GM12892 (cell line): ENCODE data around the gene FOXD4.
"Not testable (repeated sequence)": the region's sequence is repeated elsewhere in the genome, so short reads cannot be mapped to it uniquely, and the experiment has no call there.

Experiments used
- POLR2A ChIP-seq: IDR thresholded peaks from 2 replicates; pipeline ENCODE4 v1.6.1; 2011; ENCODE audit warnings: low read depth, low read length, control low read depth
- POLR2AphosphoS5 ChIP-seq: IDR thresholded peaks from 2 replicates; pipeline ENCODE4 v1.6.1; 2011; ENCODE audit warnings: low read depth, low read length, control low read depth
- TAF1 ChIP-seq: IDR thresholded peaks from 2 replicates; pipeline ENCODE4 v1.6.1; 2011; ENCODE audit warnings: low read depth, mild to moderate bottlenecking, control low read depth, low read length, borderline replicate concordance

DNA sequence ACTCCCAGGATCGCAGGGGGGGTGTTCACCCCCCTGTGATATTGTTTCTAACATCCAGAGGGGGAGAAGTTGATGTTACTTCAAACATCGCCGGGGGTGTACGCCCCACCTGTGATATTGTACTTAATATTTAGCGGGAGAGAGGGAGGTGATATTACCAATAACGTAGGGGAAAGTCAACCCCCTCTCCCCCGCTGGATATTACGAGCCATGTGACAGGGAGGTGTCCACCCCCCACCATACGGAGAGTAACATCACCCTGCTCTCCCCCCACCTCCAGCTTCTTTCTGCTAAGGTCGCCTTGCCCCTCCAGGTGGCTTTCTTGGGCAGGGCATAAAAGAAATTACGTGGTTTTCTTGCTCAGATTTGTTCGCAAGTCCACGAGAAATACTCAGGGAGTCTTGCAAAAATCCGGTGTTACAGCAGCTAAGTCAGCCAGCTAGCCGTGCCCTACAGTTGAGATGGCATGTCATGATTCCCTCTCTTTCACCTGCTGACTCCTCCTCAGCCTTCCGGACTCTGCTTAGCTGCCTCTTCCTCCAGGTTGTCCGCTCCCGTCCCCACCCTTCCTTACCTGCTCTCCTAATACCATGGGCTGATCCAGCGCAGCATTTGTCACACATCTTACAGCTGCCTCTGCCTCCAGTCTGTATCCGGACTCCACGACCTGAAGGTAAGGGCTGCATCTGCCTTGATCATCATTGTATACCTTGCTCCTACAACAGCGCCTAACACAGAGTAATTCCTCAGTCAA is 9.3 kb downstream of the FOXD4 start:
- TF ChIP-seq POLR2AphosphoS5, TAF1, POLR2A: not testable (repeated sequence)
